NCI-H2196 (cell line): ENCODE results near the gene ACTR1B.
"Not testable (repeated sequence)": the region's sequence is repeated elsewhere in the genome, so short reads cannot be mapped to it uniquely, and the experiment has no call there.

Source experiments
- DNase-seq: peaks from one replicate; lab custom pipeline; 2025; ENCODE audit not compliant: unreplicated experiment; lab: John Stamatoyannopoulos, UW

ACTR1B gene

DNA sequence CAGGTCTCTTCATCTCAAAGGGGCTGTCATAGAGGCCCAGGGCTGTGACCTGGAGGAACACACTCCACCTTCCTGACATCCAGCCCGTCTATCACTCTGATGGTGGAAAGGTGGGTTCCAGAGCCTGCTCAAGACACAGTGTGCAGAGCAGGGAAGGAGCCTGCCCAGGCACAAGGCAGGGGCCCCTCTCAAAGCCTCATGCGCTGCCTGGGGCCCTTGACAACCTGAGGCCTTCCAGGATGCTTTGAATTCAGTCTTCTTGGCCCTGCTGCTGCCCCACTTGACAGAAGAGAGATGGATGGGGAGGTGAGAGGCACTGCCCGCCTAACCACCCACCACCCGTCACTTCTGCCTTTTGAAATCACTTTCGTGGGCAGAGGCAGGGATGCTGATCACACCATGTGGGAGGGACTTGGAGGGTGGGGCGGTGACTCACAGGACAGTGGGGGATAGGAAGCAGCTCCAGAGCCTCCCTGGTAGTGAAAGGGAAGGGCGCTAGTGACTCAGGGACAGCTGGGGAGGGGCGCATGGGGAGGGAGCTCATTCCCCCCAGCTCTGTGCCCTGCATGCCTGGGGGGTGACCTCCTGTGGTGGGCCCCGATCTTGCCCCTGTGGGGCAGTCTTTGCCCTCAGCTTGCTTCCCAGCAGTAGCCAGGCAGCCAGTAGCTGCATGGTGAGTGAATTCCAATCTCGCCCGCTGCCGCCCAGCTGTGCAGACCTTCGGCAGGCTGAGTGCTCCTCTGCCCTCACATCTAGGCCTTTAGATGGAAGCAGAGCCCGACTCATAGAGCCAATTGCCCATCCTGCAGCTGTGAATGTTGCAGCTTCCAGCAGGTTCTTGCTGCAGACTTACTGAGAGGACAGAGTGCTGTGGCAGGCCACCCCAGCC, 44.7 kb downstream of the ACTR1B start:
- not testable (repeated sequence) for DNase-seq

DNA sequence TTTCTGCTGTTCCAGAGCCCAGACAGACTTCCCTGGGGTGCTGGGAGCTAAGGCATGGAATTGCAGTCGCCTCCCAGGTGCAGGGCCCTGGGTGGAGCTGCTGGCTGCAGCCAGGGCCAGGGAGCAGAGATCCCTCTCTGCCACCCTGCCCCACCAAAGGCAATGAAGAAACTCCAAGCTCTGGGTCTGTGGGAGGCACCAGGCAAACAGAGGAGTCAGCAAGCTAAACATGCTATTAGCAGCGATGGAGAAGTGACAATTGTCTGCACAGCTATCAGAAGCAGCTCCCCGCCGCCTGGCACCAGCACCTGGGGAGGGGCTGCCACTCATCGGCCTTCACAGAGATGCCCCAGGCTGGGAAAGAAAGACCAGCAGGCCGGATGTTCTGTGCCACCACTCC, 45.9 kb downstream of the ACTR1B start:
- DNase-seq, result no peak

DNA sequence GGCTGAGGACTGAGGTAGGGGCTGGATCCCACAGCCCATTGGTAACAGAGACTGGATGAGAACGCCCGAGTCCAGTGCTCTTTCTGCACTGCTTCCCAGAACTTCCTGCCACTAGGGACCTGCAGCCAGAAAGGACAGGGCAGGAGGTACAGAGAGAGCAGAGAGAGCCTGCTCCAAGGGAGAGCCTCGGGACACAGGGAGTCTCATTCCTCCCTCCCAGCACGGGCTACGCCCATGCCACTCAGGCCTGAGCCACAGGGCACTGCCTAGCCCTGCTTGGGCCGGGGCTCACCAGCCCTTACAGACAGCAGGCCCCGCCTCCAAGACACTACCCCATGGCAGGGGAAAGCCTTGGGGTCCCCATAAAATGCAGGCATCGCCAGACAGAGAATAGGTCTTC, 48.1 kb downstream of the ACTR1B start:
- DNase-seq, result not testable (repeated sequence)

DNA sequence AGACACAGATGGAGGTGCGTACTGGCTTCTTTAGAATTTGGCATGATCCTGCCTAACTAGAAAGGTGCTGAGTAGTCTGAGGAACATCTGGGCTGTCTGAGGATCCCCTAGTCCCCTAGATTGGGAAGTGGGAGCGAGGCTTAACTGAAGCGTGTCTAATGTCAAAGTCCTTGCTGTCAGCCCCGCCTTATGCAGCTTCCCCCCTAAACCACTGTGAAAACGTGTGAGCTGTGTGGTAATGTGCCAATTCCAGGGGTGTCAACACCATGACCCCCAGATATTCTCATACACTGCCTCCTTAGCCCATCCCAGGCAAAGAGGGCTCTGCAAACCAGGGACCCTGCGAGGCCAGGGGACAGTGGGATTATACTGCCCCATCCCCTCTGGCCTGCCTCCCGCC, 51.9 kb downstream of the ACTR1B start:
- not testable (repeated sequence) for DNase-seq

DNA sequence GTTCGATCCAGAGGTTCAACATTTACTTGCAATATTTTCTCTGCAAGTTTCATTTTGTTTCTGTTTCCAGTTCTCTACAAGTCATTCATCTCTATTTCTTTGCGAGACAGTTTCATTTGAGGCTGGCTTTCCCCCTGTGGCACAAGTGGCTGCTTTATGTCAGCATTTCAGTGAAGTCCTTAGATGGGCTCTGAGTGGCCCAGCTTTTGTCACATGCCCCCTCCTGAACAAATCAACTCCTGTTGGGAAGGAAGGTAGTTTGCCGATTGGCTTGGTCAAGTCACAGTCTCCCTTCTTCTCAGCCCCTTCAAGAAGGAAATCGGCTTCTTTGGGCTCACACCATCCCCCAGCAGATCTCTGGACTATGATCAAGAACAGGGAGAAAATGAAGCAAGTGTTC, 55.1 kb downstream of the ACTR1B start:
- not testable (repeated sequence) for DNase-seq
